NCI-H69 (cell line): Measurements from ENCODE around the gene LMF1.
"Not testable (repeated sequence)": the region's sequence is repeated elsewhere in the genome, so short reads cannot be mapped to it uniquely, and the experiment has no call there.

Source experiments
- DNase-seq: peaks from one replicate; lab custom pipeline; 2025; lab: John Stamatoyannopoulos, UW

Gene LMF1

GRCh38 chr16:970386-970765, 408 bp downstream of the LMF1 start:
- no peak for DNase-seq

- DNase-seq = peak; percentile 35
Measured at GRCh38 chr16:969508-970385, 1.0 kb downstream of the LMF1 start.

- DNase-seq = peak; percentile 17
Measured at GRCh38 chr16:968620-969019, 2.2 kb downstream of the LMF1 start.

- no peak for DNase-seq
Measured at GRCh38 chr16:967546-968295, 3.1 kb downstream of the LMF1 start.

- no peak for DNase-seq
Measured at GRCh38 chr16:967077-967541, 3.7 kb downstream of the LMF1 start.

GRCh38 chr16:966505-966904, 4.3 kb downstream of the LMF1 start:
- no peak for DNase-seq

- no peak for DNase-seq
Measured at GRCh38 chr16:966035-966434, 4.7 kb downstream of the LMF1 start.

GRCh38 chr16:965487-965886, 5.3 kb downstream of the LMF1 start:
- no peak for DNase-seq

GRCh38 chr16:965036-965395, 5.8 kb downstream of the LMF1 start:
- no peak for DNase-seq

GRCh38 chr16:964356-965035, 6.3 kb downstream of the LMF1 start:
- no peak for DNase-seq

GRCh38 chr16:963913-964312, 6.9 kb downstream of the LMF1 start:
- DNase-seq = no peak

- DNase-seq = no peak
Measured at GRCh38 chr16:962901-963814, 7.6 kb downstream of the LMF1 start.

GRCh38 chr16:962366-962765, 8.4 kb downstream of the LMF1 start:
- DNase-seq = no peak

- no peak for DNase-seq
Measured at GRCh38 chr16:959232-960040, 11.3 kb downstream of the LMF1 start.

GRCh38 chr16:955766-956165, 15.0 kb downstream of the LMF1 start:
- not testable (repeated sequence) for DNase-seq

- DNase-seq = not testable (repeated sequence)
Measured at GRCh38 chr16:953818-954217, 17.0 kb downstream of the LMF1 start.

- DNase-seq = no peak
Measured at GRCh38 chr16:952321-952720, 18.5 kb downstream of the LMF1 start.

GRCh38 chr16:951660-952301, 19.0 kb downstream of the LMF1 start:
- DNase-seq = no peak

- DNase-seq = not testable (repeated sequence)
Measured at GRCh38 chr16:950733-951573, 19.8 kb downstream of the LMF1 start.
